ENCODE results near the gene INPP5D. TPM values are rescaled to one million over a fixed set of nuclear protein-coding genes. Genes with fewer than 3 reads are reported as not detected.
"Not testable (repeated sequence)": the region's sequence is repeated elsewhere in the genome, so short reads cannot be mapped to it uniquely, and the experiment has no call there.

INPP5D gene
- total and polyA plus RNA-seq, 4 donors: 7.6 to 26.1 (median 25.3) TPM

GRCh38 chr2:233197022-233197421, 136.9 kb downstream of the INPP5D start:
- Histone ChIP-seq H3K4me1 (ENCODE audit: control insufficient read depth in 5 of 5, insufficient read depth in 5 of 5, low read length in 5 of 5) (no peaks in the 10 kb centered on the region), H3K36me3 (ENCODE audit: control insufficient read depth in 4 of 4, insufficient read depth in 4 of 4, low read length in 4 of 4) (peaks cover 0 to 10% (median 0%) of the 10 kb centered on the region in 4 donors), H3K4me3 (no peak overlapping the region), H3K9ac (ENCODE audit: insufficient read depth in 1 of 2, low read length in 2 of 2) (no peak overlapping the region), H3K27me3 (ENCODE audit: control insufficient read depth in 3 of 3, insufficient read depth in 3 of 3, low read length in 2 of 3) (no peaks in the 10 kb centered on the region), H3K27ac (ENCODE audit: low read depth in 1 of 2, low read length in 1 of 2) (no peak overlapping the region), H3K9me3 (ENCODE audit: control insufficient read depth in 4 of 4, insufficient read depth in 3 of 4, low read length in 3 of 4) (peaks cover 0 to 2% (median 0%) of the 10 kb centered on the region in 4 donors)
- no peak for TF ChIP-seq CTCF (IDR thresholded peaks at IDR 0.05; ENCODE audit: control extremely low read depth, extremely low read depth)
- ATAC-seq (ENCODE audit: insufficient read depth, low FRiP score): no peak
- 83 to 97% methylated on average over 6 of the region's 6 CpGs for WGBS, 2 donors
- peak in 1 of 3 donors; percentile 16 for DNase-seq

- 89 to 91% methylated on average over 12 of the region's 12 CpGs for WGBS, 2 donors
- H3K27ac ChIP-seq (ENCODE audit: low read depth in 1 of 2, low read length in 1 of 2): no peak overlapping the region
- no peak for DNase-seq
Measured at GRCh38 chr2:233198026-233198425, 137.9 kb downstream of the INPP5D start.

GRCh38 chr2:233199870-233200269, 139.7 kb downstream of the INPP5D start:
- no peaks in the 10 kb centered on the region for H3K27me3 ChIP-seq (ENCODE audit: control insufficient read depth in 3 of 3, insufficient read depth in 3 of 3, low read length in 2 of 3)
- H3K27ac ChIP-seq (ENCODE audit: low read depth in 1 of 2, low read length in 1 of 2): no peak overlapping the region
- H3K4me1 ChIP-seq (ENCODE audit: control insufficient read depth in 5 of 5, insufficient read depth in 5 of 5, low read length in 5 of 5): no peaks in the 10 kb centered on the region
- WGBS, 2 donors: 87 to 89% methylated on average over 10 of the region's 10 CpGs
- no peak for TF ChIP-seq CTCF (IDR thresholded peaks at IDR 0.05; ENCODE audit: control extremely low read depth, extremely low read depth)
- H3K9ac ChIP-seq (ENCODE audit: insufficient read depth in 1 of 2, low read length in 2 of 2): no peak overlapping the region
- ATAC-seq (ENCODE audit: insufficient read depth, low FRiP score): no peak
- no peak overlapping the region for H3K4me3 ChIP-seq
- peaks cover 0 to 16% (median 0%) of the 10 kb centered on the region in 4 donors for H3K36me3 ChIP-seq (ENCODE audit: control insufficient read depth in 4 of 4, insufficient read depth in 4 of 4, low read length in 4 of 4)
- H3K9me3 ChIP-seq (ENCODE audit: control insufficient read depth in 4 of 4, insufficient read depth in 3 of 4, low read length in 3 of 4): peaks cover 0 to 13% (median 2%) of the 10 kb centered on the region in 4 donors
- no peak for DNase-seq

More at GRCh38 chr2:233198026-233198425, 137.9 kb downstream of the INPP5D start:
- Histone ChIP-seq H3K27me3 (ENCODE audit: control insufficient read depth in 3 of 3, insufficient read depth in 3 of 3, low read length in 2 of 3) (no peaks in the 10 kb centered on the region), H3K36me3 (ENCODE audit: control insufficient read depth in 4 of 4, insufficient read depth in 4 of 4, low read length in 4 of 4) (peaks cover 0 to 11% (median 0%) of the 10 kb centered on the region in 4 donors), H3K9me3 (ENCODE audit: control insufficient read depth in 4 of 4, insufficient read depth in 3 of 4, low read length in 3 of 4) (peaks cover 0 to 10% (median 0%) of the 10 kb centered on the region in 4 donors), H3K4me1 (ENCODE audit: control insufficient read depth in 5 of 5, insufficient read depth in 5 of 5, low read length in 5 of 5) (no peaks in the 10 kb centered on the region), H3K4me3 (no peak overlapping the region), H3K9ac (ENCODE audit: insufficient read depth in 1 of 2, low read length in 2 of 2) (no peak overlapping the region)
- TF ChIP-seq CTCF (IDR thresholded peaks at IDR 0.05; ENCODE audit: control extremely low read depth, extremely low read depth): no peak
- no peak for ATAC-seq (ENCODE audit: insufficient read depth, low FRiP score)

GRCh38 chr2:233200790-233201189, 140.6 kb downstream of the INPP5D start:
- H3K27me3 ChIP-seq (ENCODE audit: control insufficient read depth in 3 of 3, insufficient read depth in 3 of 3, low read length in 2 of 3); H3K4me1 ChIP-seq (ENCODE audit: control insufficient read depth in 5 of 5, insufficient read depth in 5 of 5, low read length in 5 of 5); DNase-seq; H3K27ac ChIP-seq (ENCODE audit: low read depth in 1 of 2, low read length in 1 of 2); ATAC-seq (ENCODE audit: insufficient read depth, low FRiP score); H3K9ac ChIP-seq (ENCODE audit: insufficient read depth in 1 of 2, low read length in 2 of 2); H3K4me3 ChIP-seq: not testable (repeated sequence)
- H3K36me3 ChIP-seq (ENCODE audit: control insufficient read depth in 4 of 4, insufficient read depth in 4 of 4, low read length in 4 of 4): peaks cover 0 to 16% (median 0%) of the 10 kb centered on the region in 4 donors
- peaks cover 0 to 13% (median 2%) of the 10 kb centered on the region in 4 donors for H3K9me3 ChIP-seq (ENCODE audit: control insufficient read depth in 4 of 4, insufficient read depth in 3 of 4, low read length in 3 of 4)
- WGBS, 2 donors: 97 to 98% methylated on average over 5 of the region's 5 CpGs

All from lung (tissue), 12 donors.